HEK293 (cell line): ENCODE data around the gene ADAMTSL5.

Experiments
- KLF7 ChIP-seq: fragments of 450-650 bp; formaldehyde crosslinking; IDR thresholded peaks from 2 replicates; pipeline ENCODE4 v1.5.1; 2016; ENCODE audit warnings: missing biosample characterization, missing genetic modification characterization, borderline replicate concordance
- WT1 ChIP-seq: fragments of 450-650 bp; formaldehyde crosslinking; IDR thresholded peaks from 2 replicates; pipeline ENCODE4 v1.5.1; 2016; ENCODE audit warnings: missing biosample characterization, missing genetic modification characterization
- ZNF114 ChIP-seq: fragments of 450-650 bp; formaldehyde crosslinking; IDR thresholded peaks from 2 replicates; pipeline ENCODE4 v1.5.0; 2017; ENCODE audit warnings: missing biosample characterization, missing genetic modification characterization
- ZNF239 ChIP-seq: fragments of 450-650 bp; formaldehyde crosslinking; IDR thresholded peaks from 2 replicates; pipeline ENCODE4 v1.5.1; 2016; ENCODE audit warnings: missing biosample characterization, missing genetic modification characterization
- ZNF423 ChIP-seq: fragments of 450-650 bp; formaldehyde crosslinking; IDR thresholded peaks from 2 replicates; pipeline ENCODE4 v1.5.1; 2016; ENCODE audit warnings: missing biosample characterization, missing genetic modification characterization
- ZNF501 ChIP-seq: fragments of 450-650 bp; formaldehyde crosslinking; IDR thresholded peaks from 2 replicates; pipeline ENCODE4 v1.5.1; 2016; ENCODE audit warnings: missing biosample characterization, missing genetic modification characterization
- ZNF549 ChIP-seq: fragments of 450-650 bp; IDR thresholded peaks from 2 replicates; pipeline ENCODE4 v1.5.1; 2018; ENCODE audit warnings: missing biosample characterization, missing genetic modification characterization, mild to moderate bottlenecking, inconsistent platforms, moderate library complexity
- TF ChIP-seq, protein P1 (sequence below): fragments of 450-650 bp; formaldehyde crosslinking; IDR thresholded peaks from 2 replicates; pipeline ENCODE4 v1.5.1; 2016; ENCODE audit warnings: missing biosample characterization, missing genetic modification characterization
- TF ChIP-seq, protein P2 (sequence below): fragments of 450-650 bp; formaldehyde crosslinking; IDR thresholded peaks from 2 replicates; pipeline ENCODE4 v1.5.1; 2016; ENCODE audit warnings: missing biosample characterization, missing genetic modification characterization
- TF ChIP-seq, protein P3 (sequence below): fragments of 450-650 bp; formaldehyde crosslinking; IDR thresholded peaks from 2 replicates; pipeline ENCODE4 v1.5.1; 2016; ENCODE audit warnings: missing biosample characterization, missing genetic modification characterization, low read depth

DNA sequence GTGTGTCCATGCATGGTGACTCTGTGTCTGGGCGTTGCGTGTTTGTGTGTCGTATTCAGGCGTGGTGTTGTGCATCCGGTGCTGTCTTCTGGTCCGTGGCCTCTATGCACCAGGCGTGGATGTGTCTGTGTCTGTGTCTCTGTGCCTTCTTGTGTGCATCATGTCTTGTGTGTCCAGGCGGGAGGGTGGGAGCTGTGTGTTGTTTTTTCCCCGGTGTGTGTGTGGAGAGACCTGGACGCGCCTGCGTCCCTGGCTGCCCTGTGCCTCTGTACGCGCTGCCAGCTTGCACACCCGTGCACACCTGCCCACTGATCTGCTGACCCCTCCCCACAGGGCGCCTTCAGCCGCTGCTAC lies 12.1 kb upstream of the ADAMTSL5 start:
- TF ChIP-seq ZNF423 (tag by site-specific recombination) (no peak), ZNF114 (no peak), ZNF501 (no peak), WT1 (no peak), KLF7 (tag by site-specific recombination) (no peak), ZNF239 (0 out of 2 replicates have a peak, but pooled peaks have one; percentile 5), ZNF549 (tag by site-specific recombination) (no peak)
- TF ChIP-seq, protein P1, sequence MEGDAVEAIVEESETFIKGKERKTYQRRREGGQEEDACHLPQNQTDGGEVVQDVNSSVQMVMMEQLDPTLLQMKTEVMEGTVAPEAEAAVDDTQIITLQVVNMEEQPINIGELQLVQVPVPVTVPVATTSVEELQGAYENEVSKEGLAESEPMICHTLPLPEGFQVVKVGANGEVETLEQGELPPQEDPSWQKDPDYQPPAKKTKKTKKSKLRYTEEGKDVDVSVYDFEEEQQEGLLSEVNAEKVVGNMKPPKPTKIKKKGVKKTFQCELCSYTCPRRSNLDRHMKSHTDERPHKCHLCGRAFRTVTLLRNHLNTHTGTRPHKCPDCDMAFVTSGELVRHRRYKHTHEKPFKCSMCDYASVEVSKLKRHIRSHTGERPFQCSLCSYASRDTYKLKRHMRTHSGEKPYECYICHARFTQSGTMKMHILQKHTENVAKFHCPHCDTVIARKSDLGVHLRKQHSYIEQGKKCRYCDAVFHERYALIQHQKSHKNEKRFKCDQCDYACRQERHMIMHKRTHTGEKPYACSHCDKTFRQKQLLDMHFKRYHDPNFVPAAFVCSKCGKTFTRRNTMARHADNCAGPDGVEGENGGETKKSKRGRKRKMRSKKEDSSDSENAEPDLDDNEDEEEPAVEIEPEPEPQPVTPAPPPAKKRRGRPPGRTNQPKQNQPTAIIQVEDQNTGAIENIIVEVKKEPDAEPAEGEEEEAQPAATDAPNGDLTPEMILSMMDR: no peak
- TF ChIP-seq, protein P2, sequence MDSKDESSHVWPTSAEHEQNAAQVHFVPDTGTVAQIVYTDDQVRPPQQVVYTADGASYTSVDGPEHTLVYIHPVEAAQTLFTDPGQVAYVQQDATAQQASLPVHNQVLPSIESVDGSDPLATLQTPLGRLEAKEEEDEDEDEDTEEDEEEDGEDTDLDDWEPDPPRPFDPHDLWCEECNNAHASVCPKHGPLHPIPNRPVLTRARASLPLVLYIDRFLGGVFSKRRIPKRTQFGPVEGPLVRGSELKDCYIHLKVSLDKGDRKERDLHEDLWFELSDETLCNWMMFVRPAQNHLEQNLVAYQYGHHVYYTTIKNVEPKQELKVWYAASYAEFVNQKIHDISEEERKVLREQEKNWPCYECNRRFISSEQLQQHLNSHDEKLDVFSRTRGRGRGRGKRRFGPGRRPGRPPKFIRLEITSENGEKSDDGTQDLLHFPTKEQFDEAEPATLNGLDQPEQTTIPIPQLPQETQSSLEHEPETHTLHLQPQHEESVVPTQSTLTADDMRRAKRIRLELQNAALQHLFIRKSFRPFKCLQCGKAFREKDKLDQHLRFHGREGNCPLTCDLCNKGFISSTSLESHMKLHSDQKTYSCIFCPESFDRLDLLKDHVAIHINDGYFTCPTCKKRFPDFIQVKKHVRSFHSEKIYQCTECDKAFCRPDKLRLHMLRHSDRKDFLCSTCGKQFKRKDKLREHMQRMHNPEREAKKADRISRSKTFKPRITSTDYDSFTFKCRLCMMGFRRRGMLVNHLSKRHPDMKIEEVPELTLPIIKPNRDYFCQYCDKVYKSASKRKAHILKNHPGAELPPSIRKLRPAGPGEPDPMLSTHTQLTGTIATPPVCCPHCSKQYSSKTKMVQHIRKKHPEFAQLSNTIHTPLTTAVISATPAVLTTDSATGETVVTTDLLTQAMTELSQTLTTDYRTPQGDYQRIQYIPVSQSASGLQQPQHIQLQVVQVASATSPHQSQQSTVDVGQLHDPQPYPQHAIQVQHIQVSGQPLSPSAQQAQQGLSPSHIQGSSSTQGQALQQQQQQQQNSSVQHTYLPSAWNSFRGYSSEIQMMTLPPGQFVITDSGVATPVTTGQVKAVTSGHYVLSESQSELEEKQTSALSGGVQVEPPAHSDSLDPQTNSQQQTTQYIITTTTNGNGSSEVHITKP (tag by site-specific recombination): no peak
- TF ChIP-seq, protein P3, sequence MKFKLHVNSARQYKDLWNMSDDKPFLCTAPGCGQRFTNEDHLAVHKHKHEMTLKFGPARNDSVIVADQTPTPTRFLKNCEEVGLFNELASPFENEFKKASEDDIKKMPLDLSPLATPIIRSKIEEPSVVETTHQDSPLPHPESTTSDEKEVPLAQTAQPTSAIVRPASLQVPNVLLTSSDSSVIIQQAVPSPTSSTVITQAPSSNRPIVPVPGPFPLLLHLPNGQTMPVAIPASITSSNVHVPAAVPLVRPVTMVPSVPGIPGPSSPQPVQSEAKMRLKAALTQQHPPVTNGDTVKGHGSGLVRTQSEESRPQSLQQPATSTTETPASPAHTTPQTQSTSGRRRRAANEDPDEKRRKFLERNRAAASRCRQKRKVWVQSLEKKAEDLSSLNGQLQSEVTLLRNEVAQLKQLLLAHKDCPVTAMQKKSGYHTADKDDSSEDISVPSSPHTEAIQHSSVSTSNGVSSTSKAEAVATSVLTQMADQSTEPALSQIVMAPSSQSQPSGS (tag by site-specific recombination): no peak
